KMS-11 (cell line): ENCODE results near the gene CDCA4.

Experiments
- H2AFZ ChIP-seq: fragments of 200-600 bp; sonication (generic); 2 replicates; pipeline ENCODE4 v1.6.1; 2016; ENCODE audit warnings: antibody characterized with exemption, mixed run types, low read depth
- H3K27ac ChIP-seq: fragments of 200-600 bp; sonication (generic); 2 replicates; pipeline ENCODE4 v1.6.1; 2016; ENCODE audit warnings: mild to moderate bottlenecking, mixed run types
- H3K27me3 ChIP-seq: fragments of 200-600 bp; sonication (generic); 2 replicates; pipeline ENCODE4 v1.6.1; 2017; ENCODE audit warnings: mild to moderate bottlenecking, low read depth, mixed run types, moderate library complexity; ENCODE audit not compliant: insufficient read depth
- H3K36me3 ChIP-seq: fragments of 200-600 bp; sonication (generic); 2 replicates; pipeline ENCODE4 v1.6.1; 2017; ENCODE audit warnings: mild to moderate bottlenecking, mixed run types; ENCODE audit not compliant: insufficient read depth
- H3K4me1 ChIP-seq: fragments of 200-600 bp; sonication (generic); 2 replicates; pipeline ENCODE4 v1.6.1; 2016; ENCODE audit warnings: mild to moderate bottlenecking, low read depth, mixed run types; ENCODE audit not compliant: poor library complexity, severe bottlenecking
- H3K4me2 ChIP-seq: fragments of 200-600 bp; sonication (generic); 2 replicates; pipeline ENCODE4 v1.7.0; 2016; ENCODE audit warnings: mild to moderate bottlenecking, mixed run types
- H3K4me3 ChIP-seq: fragments of 200-600 bp; sonication (generic); IDR thresholded peaks from 2 replicates; pipeline ENCODE4 v1.6.1; 2017; ENCODE audit warnings: low read depth, low read length, mixed read lengths; ENCODE audit not compliant: insufficient read depth
- H3K79me2 ChIP-seq: fragments of 200-600 bp; sonication (generic); 2 replicates; pipeline ENCODE4 v1.6.1; 2016; ENCODE audit warnings: low read depth, mixed run types; ENCODE audit not compliant: insufficient read depth
- H3K9ac ChIP-seq: fragments of 200-600 bp; sonication (generic); 2 replicates; pipeline ENCODE4 v1.6.1; 2016; ENCODE audit warnings: mild to moderate bottlenecking, mixed run types
- H4K20me1 ChIP-seq: fragments of 200-600 bp; sonication (generic); 2 replicates; pipeline ENCODE4 v1.6.1; 2016; ENCODE audit warnings: mild to moderate bottlenecking, mixed run types; ENCODE audit not compliant: insufficient read depth
- CTCF ChIP-seq: fragments of 200-600 bp; sonication (generic); conservative IDR thresholded peaks from 2 replicates; pipeline ENCODE4 v1.6.1; 2017; ENCODE audit warnings: low read depth, mild to moderate bottlenecking, antibody characterized with exemption, low read length, moderate library complexity, mixed read lengths

CDCA4 gene

GRCh38 chr14:105067969-105068301, 47.1 kb upstream of the CDCA4 start:
- Histone ChIP-seq H3K79me2 (no peaks in the 10 kb centered on the region), H4K20me1 (no peaks in the 10 kb centered on the region), H3K36me3 (no peaks in the 10 kb centered on the region), H3K4me3 (no peak overlapping the region), H2AFZ (no peak overlapping the region), H3K27ac (no peak overlapping the region), H3K4me2 (no peak overlapping the region), H3K9ac (no peak overlapping the region), H3K4me1 (peaks cover 29% of the 10 kb centered on the region), H3K27me3 (no peaks in the 10 kb centered on the region)
- TF ChIP-seq CTCF = no peak

GRCh38 chr14:105067140-105067968, 46.5 kb upstream of the CDCA4 start:
- H3K9ac ChIP-seq = no peak overlapping the region
- H4K20me1 ChIP-seq = no peaks in the 10 kb centered on the region
- no peak overlapping the region for H3K27ac ChIP-seq
- H2AFZ ChIP-seq = no peak overlapping the region
- H3K4me3 ChIP-seq = no peak overlapping the region
- no peak overlapping the region for H3K4me2 ChIP-seq
- peaks cover 29% of the 10 kb centered on the region for H3K4me1 ChIP-seq
- no peak for TF ChIP-seq CTCF
- no peaks in the 10 kb centered on the region for H3K27me3 ChIP-seq
- H3K79me2 ChIP-seq = no peaks in the 10 kb centered on the region
- H3K36me3 ChIP-seq = no peaks in the 10 kb centered on the region

- no peak overlapping the region for H3K27ac ChIP-seq
- H3K27me3 ChIP-seq = no peaks in the 10 kb centered on the region
- H3K4me3 ChIP-seq = no peak overlapping the region
- H3K4me2 ChIP-seq = no peak overlapping the region
- no peaks in the 10 kb centered on the region for H3K79me2 ChIP-seq
- H3K9ac ChIP-seq = no peak overlapping the region
- no peaks in the 10 kb centered on the region for H4K20me1 ChIP-seq
- no peak overlapping the region for H2AFZ ChIP-seq
- TF ChIP-seq CTCF = no peak
- no peaks in the 10 kb centered on the region for H3K36me3 ChIP-seq
- peaks cover 29% of the 10 kb centered on the region for H3K4me1 ChIP-seq
Observed at GRCh38 chr14:105066240-105067071, 45.6 kb upstream of the CDCA4 start.

GRCh38 chr14:105065280-105066228, 44.7 kb upstream of the CDCA4 start, which contains the start of gene GPR132:
Gene GPR132 (minus strand): TSS chr14:105065430. CDS start chr14:105055420, 10,010 bp downstream.
- H3K79me2 ChIP-seq = no peaks in the 10 kb centered on the region
- no peak for TF ChIP-seq CTCF
- no peaks in the 10 kb centered on the region for H3K27me3 ChIP-seq
- peak within 1 kb of the TSS; percentile 64; the same call in 1 of the 2 replicates for H2AFZ ChIP-seq
- H3K27ac ChIP-seq = peak within 1 kb of the TSS; percentile 45; the same call in 1 of the 2 replicates
- peaks cover 26% of the 10 kb centered on the region for H3K4me1 ChIP-seq
- no peaks in the 10 kb centered on the region for H4K20me1 ChIP-seq
- H3K9ac ChIP-seq = peak within 1 kb of the TSS; percentile 53; the same call in 1 of the 2 replicates
- peak within 1 kb of the TSS; percentile 51 for H3K4me2 ChIP-seq
- H3K36me3 ChIP-seq = no peaks in the 10 kb centered on the region
- no peak within 1 kb of the TSS for H3K4me3 ChIP-seq
